HepG2 (cell line): Measurements from ENCODE around the gene MTREX. TPM values are rescaled to one million over a fixed set of nuclear protein-coding genes. Genes with fewer than 3 reads are reported as not detected.
A peak's percentile ranks its signal among the peaks of the same experiment; 100 is the strongest.

Experiments
- ELF3 ChIP-seq: IDR thresholded peaks from 2 replicates; pipeline ENCODE4 v1.6.1; 2016; ENCODE audit warnings: missing genetic modification reagents, missing compliant biosample characterization
- FLYWCH1 ChIP-seq: sonication (generic); formaldehyde crosslinking; IDR thresholded peaks from 2 replicates; pipeline ENCODE4 v1.8.1; 2023; ENCODE audit warnings: mild to moderate bottlenecking, missing genetic modification reagents
- KDM2A ChIP-seq: sonication (generic); formaldehyde crosslinking; IDR thresholded peaks from 2 replicates; pipeline ENCODE4 v1.4.0; 2020; ENCODE audit warnings: low read depth, missing genetic modification reagents, borderline replicate concordance
- MTF2 ChIP-seq: sonication (generic); formaldehyde crosslinking; IDR thresholded peaks from 2 replicates; pipeline ENCODE4 v1.5.0; 2020; ENCODE audit warnings: missing genetic modification reagents, borderline replicate concordance
- NCOA1 ChIP-seq: sonication (generic); formaldehyde crosslinking; IDR thresholded peaks from 2 replicates; pipeline ENCODE4 v1.9.0; 2021; ENCODE audit warnings: missing genetic modification reagents
- PAWR ChIP-seq: sonication (generic); formaldehyde crosslinking; IDR thresholded peaks from 2 replicates; pipeline ENCODE4 v1.4.0; 2020; ENCODE audit warnings: missing genetic modification reagents, mild to moderate bottlenecking, borderline replicate concordance
- POLR2AphosphoS5 ChIP-seq: IDR thresholded peaks from 2 replicates; pipeline ENCODE4 v1.6.1; 2012; ENCODE audit warnings: low read depth, low read length
- RBM22 ChIP-seq: fragments of 200-400 bp; formaldehyde crosslinking; optimal IDR thresholded peaks from 2 replicates; pipeline ENCODE3; 2017; ENCODE audit warnings: mild to moderate bottlenecking, low read length, moderate library complexity
- SOX6 ChIP-seq, 2 experiments: fragments of 450-650 bp in 1 of 2; sonication (generic) in 1 of 2; formaldehyde crosslinking in 1 of 2; IDR thresholded peaks; 2 replicates each; pipeline versions ENCODE4 v1.4.0 to v1.6.1; 2017 to 2020; ENCODE audit warnings: antibody characterized with exemption in 1 of 2, mild to moderate bottlenecking in 1 of 2, missing genetic modification reagents in 1 of 2
- TBX2 ChIP-seq: sonication (generic); formaldehyde crosslinking; IDR thresholded peaks from 2 replicates; pipeline ENCODE4 v1.5.0; 2020; ENCODE audit warnings: missing genetic modification reagents, mild to moderate bottlenecking, borderline replicate concordance
- ZNF598 ChIP-seq: sonication (generic); formaldehyde crosslinking; IDR thresholded peaks from 2 replicates; pipeline ENCODE4 v1.5.1; 2020; ENCODE audit warnings: mild to moderate bottlenecking, missing genetic modification reagents, borderline replicate concordance
- ZNF616 ChIP-seq: sonication (generic); formaldehyde crosslinking; IDR thresholded peaks from 2 replicates; pipeline ENCODE4 v1.5.0; 2020; ENCODE audit warnings: low read depth, mild to moderate bottlenecking, missing genetic modification reagents
- ZNF883 ChIP-seq: sonication (generic); formaldehyde crosslinking; IDR thresholded peaks from 2 replicates; pipeline ENCODE4 v1.5.1; 2020; ENCODE audit warnings: mild to moderate bottlenecking, missing genetic modification reagents; ENCODE audit errors: not compliant biosample characterization
- polyA plus RNA-seq, 8 experiments: library from polyadenylated mRNA; depleted of rRNA in 3 of 8; stranded (reverse) in 7 of 8; unstranded in 1 of 8; fragments of >200 nt; fragmentation: Illumina TruSeq in 4 of 8; extraction: Trizol in 4 of 8; gene quantifications; 2 replicates each; pipeline versions ENCODE4 v1.2.1 to v1.2.3, GENCODE V29; 2011 to 2016; ENCODE audit warnings: low read depth in 4 of 8, missing spikeins in 1 of 8, mixed read lengths in 1 of 8; ENCODE audit not compliant: insufficient read depth in 1 of 8
- total RNA-seq, 5 experiments: library from RNA; depleted of rRNA; stranded (reverse); fragments of >200 nt; fragmentation: Illumina TruSeq; extraction: Trizol; gene quantifications; 2 replicates each; pipeline ENCODE4 v1.2.3, GENCODE V29; 2016; ENCODE audit warnings: low read depth in 1 of 5
- TF ChIP-seq, protein P1 (sequence below): sonication (generic); formaldehyde crosslinking; IDR thresholded peaks from 2 replicates; pipeline ENCODE4 v1.4.0; 2020; ENCODE audit warnings: mild to moderate bottlenecking, missing genetic modification reagents, borderline replicate concordance
- TF ChIP-seq, protein P2 (sequence below), 2 experiments: sonication (generic) in 1 of 2; formaldehyde crosslinking in 1 of 2; IDR thresholded peaks; 2 replicates each; pipeline versions ENCODE4 v1.4.0 to v1.6.1; 2018 to 2020; ENCODE audit warnings: missing genetic modification reagents in 2 of 2, borderline replicate concordance in 1 of 2, low read depth in 1 of 2, mild to moderate bottlenecking in 1 of 2, missing biosample characterization in 1 of 2
- TF ChIP-seq, protein P3 (sequence below): sonication (generic); formaldehyde crosslinking; IDR thresholded peaks from 2 replicates; pipeline ENCODE4 v1.8.1; 2023; ENCODE audit warnings: mild to moderate bottlenecking, inconsistent platforms, moderate library complexity, missing genetic modification reagents, borderline replicate concordance
- TF ChIP-seq, protein P4 (sequence below): sonication (generic); formaldehyde crosslinking; conservative IDR thresholded peaks from 2 replicates; pipeline ENCODE4 v1.8.0; 2022; ENCODE audit warnings: low read depth, missing genetic modification reagents
- TF ChIP-seq, protein P5 (sequence below): sonication (generic); formaldehyde crosslinking; conservative IDR thresholded peaks from 2 replicates; pipeline ENCODE4 v1.8.1; 2023; ENCODE audit warnings: missing genetic modification reagents

Gene MTREX
- total and polyA plus RNA-seq, 2 of the 13 experiments (the other 11 are each of a cell fraction or from before 2014, with no cell fraction given) = 16.4 to 91.5 TPM

DNA sequence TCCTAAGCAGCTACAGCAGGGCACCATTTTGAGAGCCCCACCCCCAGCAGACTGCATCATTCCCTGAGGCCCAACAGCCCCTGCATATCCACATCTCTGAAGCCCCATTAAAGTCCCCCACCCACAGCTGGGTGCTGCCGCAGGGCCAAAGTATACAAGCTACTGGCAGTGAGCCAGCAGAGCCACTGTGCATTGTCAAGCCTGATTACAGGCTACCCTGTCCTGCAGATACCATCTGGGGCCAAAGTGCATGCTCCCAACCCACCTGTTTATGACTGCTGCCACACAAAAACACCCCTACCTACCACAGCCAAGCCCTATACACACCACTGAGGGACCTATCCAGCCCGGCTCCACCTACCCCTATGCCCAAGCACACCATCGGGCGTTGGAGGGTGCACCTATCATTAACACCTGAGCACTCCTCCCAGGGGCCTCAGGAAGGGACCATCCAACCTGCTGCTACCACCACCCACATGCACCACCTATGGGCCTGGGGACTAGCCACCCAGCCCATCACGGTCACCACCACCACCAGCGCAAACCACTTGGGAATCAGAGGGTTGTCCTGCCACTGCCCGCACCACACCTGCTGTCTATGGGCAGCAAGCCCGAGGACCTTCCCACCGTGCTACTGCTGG lies 121.9 kb downstream of the MTREX start (continued):
- TF ChIP-seq, protein P1, sequence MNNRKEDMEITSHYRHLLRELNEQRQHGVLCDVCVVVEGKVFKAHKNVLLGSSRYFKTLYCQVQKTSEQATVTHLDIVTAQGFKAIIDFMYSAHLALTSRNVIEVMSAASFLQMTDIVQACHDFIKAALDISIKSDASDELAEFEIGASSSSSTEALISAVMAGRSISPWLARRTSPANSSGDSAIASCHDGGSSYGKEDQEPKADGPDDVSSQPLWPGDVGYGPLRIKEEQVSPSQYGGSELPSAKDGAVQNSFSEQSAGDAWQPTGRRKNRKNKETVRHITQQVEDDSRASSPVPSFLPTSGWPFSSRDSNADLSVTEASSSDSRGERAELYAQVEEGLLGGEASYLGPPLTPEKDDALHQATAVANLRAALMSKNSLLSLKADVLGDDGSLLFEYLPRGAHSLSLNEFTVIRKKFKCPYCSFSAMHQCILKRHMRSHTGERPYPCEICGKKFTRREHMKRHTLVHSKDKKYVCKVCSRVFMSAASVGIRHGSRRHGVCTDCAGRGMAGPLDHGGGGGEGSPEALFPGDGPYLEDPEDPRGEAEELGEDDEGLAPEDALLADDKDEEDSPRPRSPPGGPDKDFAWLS = no peak
- TF ChIP-seq RBM22 = peak; percentile 89
- no peak for TF ChIP-seq SOX6 (IDR thresholded peaks at IDR 0.05)
- peak; percentile 57; the same call in 1 of the 2 replicates for TF ChIP-seq SOX6 (CRISPR knock-in tag; IDR thresholded peaks at IDR 0.05)
- no peak for TF ChIP-seq ELF3 (CRISPR knock-in tag)
- TF ChIP-seq PAWR (CRISPR knock-in tag) = no peak
- no peak; the same call in 1 of the 2 replicates for TF ChIP-seq KDM2A (CRISPR knock-in tag)
- TF ChIP-seq, protein P2, sequence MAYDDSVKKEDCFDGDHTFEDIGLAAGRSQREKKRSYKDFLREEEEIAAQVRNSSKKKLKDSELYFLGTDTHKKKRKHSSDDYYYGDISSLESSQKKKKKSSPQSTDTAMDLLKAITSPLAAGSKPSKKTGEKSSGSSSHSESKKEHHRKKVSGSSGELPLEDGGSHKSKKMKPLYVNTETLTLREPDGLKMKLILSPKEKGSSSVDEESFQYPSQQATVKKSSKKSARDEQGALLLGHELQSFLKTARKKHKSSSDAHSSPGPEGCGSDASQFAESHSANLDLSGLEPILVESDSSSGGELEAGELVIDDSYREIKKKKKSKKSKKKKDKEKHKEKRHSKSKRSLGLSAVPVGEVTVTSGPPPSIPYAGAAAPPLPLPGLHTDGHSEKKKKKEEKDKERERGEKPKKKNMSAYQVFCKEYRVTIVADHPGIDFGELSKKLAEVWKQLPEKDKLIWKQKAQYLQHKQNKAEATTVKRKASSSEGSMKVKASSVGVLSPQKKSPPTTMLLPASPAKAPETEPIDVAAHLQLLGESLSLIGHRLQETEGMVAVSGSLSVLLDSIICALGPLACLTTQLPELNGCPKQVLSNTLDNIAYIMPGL (CRISPR knock-in tag; IDR thresholded peaks at IDR 0.05; ENCODE audit: borderline replicate concordance in 1 of 2, low read depth in 1 of 2) = no peak
- TF ChIP-seq ZNF616 (CRISPR knock-in tag) = no peak
- TF ChIP-seq FLYWCH1 (CRISPR knock-in tag) = no peak
- TF ChIP-seq ZNF598 (CRISPR knock-in tag) = no peak
- TF ChIP-seq, protein P3, sequence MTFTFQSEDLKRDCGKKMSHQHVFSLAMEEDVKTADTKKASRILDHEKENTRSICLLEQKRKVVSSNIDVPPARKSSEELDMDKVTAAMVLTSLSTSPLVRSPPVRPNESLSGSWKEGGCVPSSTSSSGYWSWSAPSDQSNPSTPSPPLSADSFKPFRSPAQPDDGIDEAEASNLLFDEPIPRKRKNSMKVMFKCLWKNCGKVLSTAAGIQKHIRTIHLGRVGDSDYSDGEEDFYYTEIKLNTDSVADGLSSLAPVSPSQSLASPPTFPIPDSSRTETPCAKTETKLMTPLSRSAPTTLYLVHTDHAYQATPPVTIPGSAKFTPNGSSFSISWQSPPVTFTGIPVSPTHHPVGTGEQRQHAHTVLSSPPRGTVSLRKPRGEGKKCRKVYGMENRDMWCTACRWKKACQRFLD (CRISPR knock-in tag) = 0 out of 2 replicates have a peak, but pooled peaks have one; percentile 42
- no peak for TF ChIP-seq MTF2
- peak; percentile 57 for TF ChIP-seq ZNF883 (CRISPR knock-in tag)
- TF ChIP-seq TBX2 (CRISPR knock-in tag) = peak; percentile 72; the same call in 1 of the 2 replicates
- TF ChIP-seq NCOA1 = no peak
- TF ChIP-seq, protein P4, sequence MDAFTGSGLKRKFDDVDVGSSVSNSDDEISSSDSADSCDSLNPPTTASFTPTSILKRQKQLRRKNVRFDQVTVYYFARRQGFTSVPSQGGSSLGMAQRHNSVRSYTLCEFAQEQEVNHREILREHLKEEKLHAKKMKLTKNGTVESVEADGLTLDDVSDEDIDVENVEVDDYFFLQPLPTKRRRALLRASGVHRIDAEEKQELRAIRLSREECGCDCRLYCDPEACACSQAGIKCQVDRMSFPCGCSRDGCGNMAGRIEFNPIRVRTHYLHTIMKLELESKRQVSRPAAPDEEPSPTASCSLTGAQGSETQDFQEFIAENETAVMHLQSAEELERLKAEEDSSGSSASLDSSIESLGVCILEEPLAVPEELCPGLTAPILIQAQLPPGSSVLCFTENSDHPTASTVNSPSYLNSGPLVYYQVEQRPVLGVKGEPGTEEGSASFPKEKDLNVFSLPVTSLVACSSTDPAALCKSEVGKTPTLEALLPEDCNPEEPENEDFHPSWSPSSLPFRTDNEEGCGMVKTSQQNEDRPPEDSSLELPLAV (CRISPR knock-in tag) = no peak
- TF ChIP-seq POLR2AphosphoS5 = no peak
- TF ChIP-seq, protein P5, sequence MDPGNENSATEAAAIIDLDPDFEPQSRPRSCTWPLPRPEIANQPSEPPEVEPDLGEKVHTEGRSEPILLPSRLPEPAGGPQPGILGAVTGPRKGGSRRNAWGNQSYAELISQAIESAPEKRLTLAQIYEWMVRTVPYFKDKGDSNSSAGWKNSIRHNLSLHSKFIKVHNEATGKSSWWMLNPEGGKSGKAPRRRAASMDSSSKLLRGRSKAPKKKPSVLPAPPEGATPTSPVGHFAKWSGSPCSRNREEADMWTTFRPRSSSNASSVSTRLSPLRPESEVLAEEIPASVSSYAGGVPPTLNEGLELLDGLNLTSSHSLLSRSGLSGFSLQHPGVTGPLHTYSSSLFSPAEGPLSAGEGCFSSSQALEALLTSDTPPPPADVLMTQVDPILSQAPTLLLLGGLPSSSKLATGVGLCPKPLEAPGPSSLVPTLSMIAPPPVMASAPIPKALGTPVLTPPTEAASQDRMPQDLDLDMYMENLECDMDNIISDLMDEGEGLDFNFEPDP (CRISPR knock-in tag) = no peak
